ENCODE results near the gene ATP9A. TPM values are rescaled to one million over a fixed set of nuclear protein-coding genes. Genes with fewer than 3 reads are reported as not detected.

The ATP9A gene
- total RNA-seq, 1 donor from 2014 or later = 32.1 TPM

DNA sequence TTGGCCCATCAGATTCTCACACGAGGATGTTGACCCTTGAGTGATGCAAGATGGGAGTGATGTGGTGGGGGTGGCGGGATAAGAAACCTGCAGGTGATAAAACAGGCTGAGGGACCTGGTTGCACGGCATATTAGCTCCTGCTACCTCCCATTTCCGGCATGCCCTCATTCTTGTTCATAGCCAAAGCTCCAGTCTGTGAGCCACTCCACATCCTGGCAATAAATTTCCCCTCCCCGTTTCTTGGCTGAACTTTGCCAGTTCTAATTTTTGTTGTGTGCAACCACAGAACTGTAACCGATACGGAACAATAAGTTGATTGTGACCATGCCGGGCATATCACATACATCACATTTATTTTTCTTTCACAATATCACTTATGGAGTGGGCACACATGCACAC lies 184.1 kb downstream of the ATP9A start:
- TF ChIP-seq, protein P1, sequence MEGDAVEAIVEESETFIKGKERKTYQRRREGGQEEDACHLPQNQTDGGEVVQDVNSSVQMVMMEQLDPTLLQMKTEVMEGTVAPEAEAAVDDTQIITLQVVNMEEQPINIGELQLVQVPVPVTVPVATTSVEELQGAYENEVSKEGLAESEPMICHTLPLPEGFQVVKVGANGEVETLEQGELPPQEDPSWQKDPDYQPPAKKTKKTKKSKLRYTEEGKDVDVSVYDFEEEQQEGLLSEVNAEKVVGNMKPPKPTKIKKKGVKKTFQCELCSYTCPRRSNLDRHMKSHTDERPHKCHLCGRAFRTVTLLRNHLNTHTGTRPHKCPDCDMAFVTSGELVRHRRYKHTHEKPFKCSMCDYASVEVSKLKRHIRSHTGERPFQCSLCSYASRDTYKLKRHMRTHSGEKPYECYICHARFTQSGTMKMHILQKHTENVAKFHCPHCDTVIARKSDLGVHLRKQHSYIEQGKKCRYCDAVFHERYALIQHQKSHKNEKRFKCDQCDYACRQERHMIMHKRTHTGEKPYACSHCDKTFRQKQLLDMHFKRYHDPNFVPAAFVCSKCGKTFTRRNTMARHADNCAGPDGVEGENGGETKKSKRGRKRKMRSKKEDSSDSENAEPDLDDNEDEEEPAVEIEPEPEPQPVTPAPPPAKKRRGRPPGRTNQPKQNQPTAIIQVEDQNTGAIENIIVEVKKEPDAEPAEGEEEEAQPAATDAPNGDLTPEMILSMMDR (IDR thresholded peaks at IDR 0.05) = no peak
- Histone ChIP-seq H3K27me3 (no peaks in the 10 kb centered on the region), H3K4me1 (no peaks in the 10 kb centered on the region), H3K9me3 (no peaks in the 10 kb centered on the region), H3K27ac (no peak overlapping the region), H3K4me3 (no peak overlapping the region), H3K36me3 (no peaks in the 10 kb centered on the region)
- intact Hi-C loops (cut with DNase I) = no loop called here
- ATAC-seq (no peak), DNase-seq (no peak)

DNA sequence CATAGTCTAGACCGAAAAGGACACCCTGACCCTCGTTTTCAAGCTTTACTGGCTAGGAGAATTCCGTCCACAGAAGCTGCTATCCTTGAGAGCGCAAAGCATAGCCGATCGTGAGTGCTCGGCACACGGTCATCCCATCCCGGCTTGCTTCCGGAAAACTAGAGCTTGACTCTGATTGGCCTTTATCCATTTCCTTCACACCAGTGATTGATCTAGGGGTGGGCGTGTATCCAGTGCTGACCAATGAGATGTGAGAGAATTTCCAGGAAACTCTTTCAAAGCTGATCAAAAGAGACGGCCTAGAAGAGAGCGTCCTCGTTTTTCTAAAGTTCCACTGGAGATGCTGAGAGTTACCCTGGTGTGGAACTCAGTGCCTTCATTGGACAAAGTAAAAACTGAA lies 184.7 kb downstream of the ATP9A start:
- H3K4me3 ChIP-seq = no peak overlapping the region
- no peak overlapping the region for H3K27ac ChIP-seq
- no peak for DNase-seq
- intact Hi-C loops (cut with DNase I) = no loop called here
- no peaks in the 10 kb centered on the region for H3K9me3 ChIP-seq
- no peak for ATAC-seq
- H3K4me1 ChIP-seq = no peaks in the 10 kb centered on the region
- TF ChIP-seq, protein P1 (IDR thresholded peaks at IDR 0.05) = no peak
- H3K27me3 ChIP-seq = no peaks in the 10 kb centered on the region
- H3K36me3 ChIP-seq = no peaks in the 10 kb centered on the region

DNA sequence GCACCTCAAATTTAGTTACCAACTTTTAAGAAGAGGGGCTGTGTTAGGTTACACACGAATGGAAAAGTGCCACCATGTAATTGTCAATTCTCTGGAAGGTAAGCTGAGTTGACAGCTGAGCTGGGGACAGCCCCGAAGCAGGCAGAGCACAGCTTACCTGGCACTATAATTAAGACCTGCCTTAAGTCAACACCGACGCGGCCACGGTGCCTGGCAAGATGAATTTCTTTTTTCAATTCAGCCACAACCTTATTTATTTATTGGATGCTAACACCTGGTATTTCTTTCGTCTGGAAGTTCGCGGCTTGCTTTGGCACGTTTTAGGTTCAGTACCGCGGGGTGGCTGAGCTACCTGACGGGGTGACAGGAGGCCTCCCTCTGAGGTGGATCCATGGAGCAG lies 185.1 kb downstream of the ATP9A start:
- H3K4me3 ChIP-seq = no peak overlapping the region
- ATAC-seq = no peak
- no peaks in the 10 kb centered on the region for H3K36me3 ChIP-seq
- TF ChIP-seq, protein P1 (IDR thresholded peaks at IDR 0.05) = no peak
- intact Hi-C loops (cut with DNase I) = no loop called here
- H3K4me1 ChIP-seq = no peaks in the 10 kb centered on the region
- no peak for DNase-seq
- H3K27ac ChIP-seq = no peak overlapping the region
- no peaks in the 10 kb centered on the region for H3K9me3 ChIP-seq
- no peaks in the 10 kb centered on the region for H3K27me3 ChIP-seq

DNA sequence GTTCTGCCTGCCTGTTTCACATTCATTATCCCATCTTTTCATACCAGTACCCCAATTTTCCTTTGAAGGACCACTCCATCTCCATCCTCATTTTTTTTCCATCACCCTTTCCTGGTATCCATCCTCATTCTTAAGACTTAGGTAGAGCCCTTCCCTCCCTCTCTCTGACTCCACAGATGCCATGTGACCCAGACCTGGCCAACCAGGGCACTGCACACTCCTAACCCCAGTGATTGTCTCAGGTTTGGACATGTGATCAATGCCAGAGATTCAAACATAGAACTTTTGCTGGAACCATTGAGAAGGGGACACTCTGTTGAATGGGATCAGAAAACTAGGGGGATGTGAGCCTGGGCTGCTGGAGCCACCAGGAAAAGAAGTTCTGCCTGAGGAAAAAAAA lies 186.6 kb downstream of the ATP9A start:
- intact Hi-C loops (cut with DNase I) = no loop called here
- ATAC-seq (no peak), DNase-seq (no peak)
- Histone ChIP-seq H3K36me3 (no peaks in the 10 kb centered on the region), H3K27me3 (no peaks in the 10 kb centered on the region), H3K4me3 (no peak overlapping the region), H3K9me3 (no peaks in the 10 kb centered on the region), H3K27ac (no peak overlapping the region), H3K4me1 (no peaks in the 10 kb centered on the region)
- TF ChIP-seq, protein P1 (IDR thresholded peaks at IDR 0.05) = no peak

DNA sequence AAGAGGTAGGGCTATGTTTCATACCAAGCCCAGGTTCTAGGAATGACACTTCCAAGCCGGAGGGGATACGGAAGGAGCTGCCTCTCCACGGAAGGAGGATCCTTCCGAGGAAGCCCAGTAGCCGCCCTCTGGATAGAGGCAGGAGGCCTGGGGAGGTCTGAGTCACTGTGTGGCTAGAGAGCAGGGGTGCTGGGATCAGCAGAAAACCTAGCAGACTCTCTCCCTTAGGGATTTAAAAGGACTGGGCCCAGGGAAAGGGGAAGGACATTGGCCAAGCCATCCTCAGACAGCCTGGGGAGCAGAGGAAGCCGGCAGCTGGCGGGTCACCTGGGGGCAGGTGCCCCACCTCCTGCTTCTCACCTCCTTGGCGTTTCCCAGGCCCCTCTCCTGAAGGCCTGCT lies 189.1 kb downstream of the ATP9A start:
- no peak for DNase-seq
- H3K27me3 ChIP-seq = no peaks in the 10 kb centered on the region

DNA sequence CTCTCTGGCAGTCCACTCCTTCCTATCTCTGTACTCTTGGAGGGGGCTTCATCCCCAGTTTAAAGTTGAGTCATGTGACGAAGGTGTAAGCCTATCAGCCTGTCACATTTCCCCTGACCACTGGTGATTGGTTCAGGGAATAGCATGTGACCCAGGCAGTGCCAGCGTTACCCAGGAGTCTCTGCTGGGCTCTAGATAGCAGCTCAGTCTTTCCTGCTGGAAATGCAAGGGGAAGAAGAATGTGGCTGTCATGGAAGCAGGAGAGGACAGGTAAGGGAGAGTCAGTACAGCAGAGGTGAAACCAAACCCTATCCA lies 190.1 kb downstream of the ATP9A start:
- Histone ChIP-seq H3K4me3 (no peak overlapping the region), H3K9me3 (no peaks in the 10 kb centered on the region), H3K36me3 (no peaks in the 10 kb centered on the region), H3K4me1 (no peaks in the 10 kb centered on the region), H3K27ac (no peak overlapping the region), H3K27me3 (no peaks in the 10 kb centered on the region)
- TF ChIP-seq, protein P1 (IDR thresholded peaks at IDR 0.05) = no peak
- DNase-seq (no peak), ATAC-seq (no peak)
- intact Hi-C loops (cut with DNase I) = no loop called here

More for the DNA sequence above, 189.1 kb downstream of the ATP9A start:
- TF ChIP-seq, protein P1 (IDR thresholded peaks at IDR 0.05) = no peak
- Histone ChIP-seq H3K9me3 (no peaks in the 10 kb centered on the region), H3K4me1 (no peaks in the 10 kb centered on the region), H3K4me3 (no peak overlapping the region), H3K36me3 (no peaks in the 10 kb centered on the region), H3K27ac (no peak overlapping the region)
- ATAC-seq = no peak
- intact Hi-C loops (cut with DNase I) = no loop called here
